HG03469 (cell line): ENCODE results near the gene TMEM238L.

Experiments
- ATAC-seq: cut with Tn5 transposase; IDR thresholded peaks from one replicate; pipeline ENCODE4 v1.9.1; 2021; ENCODE audit warnings: mild to moderate bottlenecking, moderate library complexity, moderate number of reproducible peaks; ENCODE audit not compliant: unreplicated experiment

TMEM238L gene

GRCh38 chr17:10805911-10806310 is 2.0 kb upstream of the TMEM238L start:
- ATAC-seq = no peak

- no peak for ATAC-seq
Observed at GRCh38 chr17:10804546-10804945, 647 bp upstream of the TMEM238L start.

GRCh38 chr17:10803350-10803749 is 549 bp downstream of the TMEM238L start:
- ATAC-seq = no peak

GRCh38 chr17:10802496-10803284 is 1.2 kb downstream of the TMEM238L start:
- ATAC-seq = no peak

GRCh38 chr17:10799407-10799806 is 4.5 kb downstream of the TMEM238L start:
- ATAC-seq = no peak

- no peak for ATAC-seq
Observed at GRCh38 chr17:10798910-10799309, 5.0 kb downstream of the TMEM238L start.

GRCh38 chr17:10798332-10798749 is 5.6 kb downstream of the TMEM238L start:
- no peak for ATAC-seq

GRCh38 chr17:10797476-10798328 is 6.2 kb downstream of the TMEM238L start:
- ATAC-seq = no peak

- ATAC-seq = no peak
Observed at GRCh38 chr17:10793816-10794215, 10.1 kb downstream of the TMEM238L start.

- ATAC-seq = no peak
Observed at GRCh38 chr17:10793256-10793655, 10.6 kb downstream of the TMEM238L start.

- ATAC-seq = no peak
Observed at GRCh38 chr17:10792151-10792550, 11.7 kb downstream of the TMEM238L start.

GRCh38 chr17:10790491-10791401 is 13.2 kb downstream of the TMEM238L start:
- no peak for ATAC-seq

GRCh38 chr17:10789694-10790271 is 14.1 kb downstream of the TMEM238L start:
- no peak for ATAC-seq

- ATAC-seq = no peak
Observed at GRCh38 chr17:10787306-10788045, 16.4 kb downstream of the TMEM238L start.

- ATAC-seq = no peak
Observed at GRCh38 chr17:10785295-10785694, 18.6 kb downstream of the TMEM238L start.

- ATAC-seq = no peak
Observed at GRCh38 chr17:10779609-10780008, 24.3 kb downstream of the TMEM238L start.

- no peak for ATAC-seq
Observed at GRCh38 chr17:10777890-10778289, 26.0 kb downstream of the TMEM238L start.

- ATAC-seq = no peak
Observed at GRCh38 chr17:10777131-10777807, 26.6 kb downstream of the TMEM238L start.

- no peak for ATAC-seq
Observed at GRCh38 chr17:10776381-10776780, 27.5 kb downstream of the TMEM238L start.
